Measurements from ENCODE around the gene TMEM250.

Gene TMEM250

DNA sequence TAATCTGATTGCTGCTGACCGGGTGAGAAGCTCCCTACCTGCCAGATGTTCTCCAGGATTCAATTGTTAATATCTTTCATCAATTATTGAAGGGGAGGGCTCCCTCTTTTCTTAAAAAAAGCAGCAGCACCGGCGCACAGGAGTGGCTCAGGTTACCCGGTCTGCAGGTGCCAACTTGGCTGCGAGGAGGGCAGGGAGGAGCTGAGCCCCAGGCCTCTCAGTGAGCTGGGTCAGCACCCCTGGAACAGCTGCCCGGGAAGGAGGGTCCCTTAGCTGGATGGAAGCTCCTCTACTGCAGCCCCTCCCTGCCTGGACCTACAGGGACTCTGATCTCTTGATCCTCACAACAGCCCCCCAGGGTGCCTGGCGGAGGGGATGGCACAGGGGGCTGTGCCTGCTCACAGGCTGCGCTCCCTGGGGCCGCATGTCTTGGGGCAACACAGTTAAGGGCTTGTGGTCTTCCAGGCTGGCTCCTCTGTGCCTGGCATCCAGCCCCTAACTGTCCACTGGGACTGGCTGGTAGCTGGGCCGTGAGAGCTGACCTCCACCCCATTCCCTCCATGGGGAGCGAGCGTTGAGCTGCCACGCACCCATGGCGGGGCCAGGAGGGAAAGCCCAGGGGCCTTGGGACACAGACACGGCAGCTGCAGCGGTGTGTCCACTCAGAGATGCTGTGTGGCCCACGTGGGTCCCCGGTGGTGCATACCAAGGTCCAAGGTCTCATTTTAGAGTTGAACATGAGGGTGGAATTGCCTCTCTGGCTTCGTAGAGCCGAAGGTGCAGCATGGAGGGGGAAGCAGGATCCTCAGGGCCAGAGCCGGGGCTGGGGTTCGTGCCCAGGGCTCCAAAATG, 28.6 kb upstream of the TMEM250 start:
- no peak for DNase-seq

DNA sequence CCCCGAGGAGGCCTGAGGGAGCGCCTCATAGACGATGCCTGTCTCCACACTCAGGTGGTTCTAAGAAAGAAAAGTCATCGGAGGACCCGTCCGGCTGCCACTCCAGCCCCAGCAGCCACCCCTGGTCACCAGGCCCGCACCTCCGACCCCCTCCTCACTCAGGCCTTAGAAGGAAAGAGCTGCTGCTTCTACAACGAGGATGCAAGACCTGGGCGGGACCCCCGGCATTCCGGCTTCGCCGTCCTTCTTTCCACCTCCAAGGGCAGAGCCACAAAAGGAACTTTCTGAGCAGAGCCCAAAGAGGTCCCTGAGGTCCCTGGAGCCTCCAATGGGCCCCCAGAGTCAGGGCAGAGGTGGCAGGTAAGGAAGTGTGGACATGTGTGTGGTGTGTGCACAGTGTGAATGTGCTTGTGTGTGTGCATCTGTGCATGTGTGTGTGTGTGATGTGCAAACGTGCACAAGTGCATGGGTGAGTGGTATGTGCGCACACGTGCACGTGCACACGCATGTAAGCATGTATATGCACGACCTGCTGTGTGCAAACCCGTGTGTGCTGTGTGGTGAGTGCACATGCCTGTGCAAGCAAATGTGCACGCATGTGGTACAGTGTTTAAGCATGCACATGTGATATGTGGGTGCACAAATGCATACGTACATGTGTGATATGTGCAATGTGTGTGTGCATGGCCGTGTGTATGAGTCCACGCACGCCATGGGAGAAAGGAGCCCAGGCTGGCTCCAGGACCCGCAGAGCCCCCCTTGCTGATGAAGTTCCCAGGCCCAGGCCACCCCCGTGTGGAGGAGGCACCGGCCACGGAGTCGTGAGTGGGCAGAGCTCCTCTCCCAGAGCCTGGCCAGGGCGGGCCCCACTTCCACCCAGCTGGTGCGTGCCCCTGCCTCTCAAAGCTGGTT, 27.7 kb upstream of the TMEM250 start:
- no peak for DNase-seq

DNA sequence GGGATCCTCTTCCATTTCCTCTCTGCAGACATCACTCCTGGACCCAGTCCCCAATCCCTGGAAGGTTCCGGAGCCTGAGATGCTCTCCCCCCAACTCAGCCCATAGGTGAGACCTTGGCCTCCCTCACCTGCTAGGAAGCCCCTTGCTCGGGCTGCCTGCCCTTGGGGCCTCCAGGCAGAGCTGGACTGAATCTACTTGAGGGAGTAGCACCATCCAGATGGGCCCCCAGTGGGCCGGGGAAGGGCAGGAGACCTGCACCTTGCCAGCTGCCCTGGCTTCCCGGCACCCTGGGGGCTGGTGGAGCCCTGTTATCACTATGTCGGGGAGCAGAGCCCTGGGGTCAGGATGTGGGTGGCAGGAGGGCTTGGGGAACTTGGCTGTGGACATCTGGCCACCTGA, 26.9 kb upstream of the TMEM250 start:
- no peak for DNase-seq

DNA sequence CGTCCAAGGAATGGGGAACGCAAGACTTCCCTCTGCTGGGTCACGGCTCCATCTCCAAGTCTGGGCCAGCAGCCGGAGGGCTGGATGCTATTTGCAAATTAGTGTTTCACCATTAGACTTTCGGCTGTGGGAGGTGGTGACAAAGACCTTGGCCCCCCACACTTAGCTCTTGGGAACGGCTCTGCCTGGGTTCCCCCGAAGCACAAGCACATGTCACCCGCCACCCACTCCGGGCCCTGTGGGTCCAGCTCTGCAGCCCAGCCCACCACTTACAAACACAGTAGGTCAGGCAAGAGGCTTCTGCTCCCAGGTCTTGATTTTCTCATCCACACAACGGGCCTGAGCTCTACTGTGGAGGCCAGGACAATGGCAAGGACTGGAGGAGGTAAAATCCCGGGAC, 25.8 kb upstream of the TMEM250 start:
- no peak for DNase-seq

DNA sequence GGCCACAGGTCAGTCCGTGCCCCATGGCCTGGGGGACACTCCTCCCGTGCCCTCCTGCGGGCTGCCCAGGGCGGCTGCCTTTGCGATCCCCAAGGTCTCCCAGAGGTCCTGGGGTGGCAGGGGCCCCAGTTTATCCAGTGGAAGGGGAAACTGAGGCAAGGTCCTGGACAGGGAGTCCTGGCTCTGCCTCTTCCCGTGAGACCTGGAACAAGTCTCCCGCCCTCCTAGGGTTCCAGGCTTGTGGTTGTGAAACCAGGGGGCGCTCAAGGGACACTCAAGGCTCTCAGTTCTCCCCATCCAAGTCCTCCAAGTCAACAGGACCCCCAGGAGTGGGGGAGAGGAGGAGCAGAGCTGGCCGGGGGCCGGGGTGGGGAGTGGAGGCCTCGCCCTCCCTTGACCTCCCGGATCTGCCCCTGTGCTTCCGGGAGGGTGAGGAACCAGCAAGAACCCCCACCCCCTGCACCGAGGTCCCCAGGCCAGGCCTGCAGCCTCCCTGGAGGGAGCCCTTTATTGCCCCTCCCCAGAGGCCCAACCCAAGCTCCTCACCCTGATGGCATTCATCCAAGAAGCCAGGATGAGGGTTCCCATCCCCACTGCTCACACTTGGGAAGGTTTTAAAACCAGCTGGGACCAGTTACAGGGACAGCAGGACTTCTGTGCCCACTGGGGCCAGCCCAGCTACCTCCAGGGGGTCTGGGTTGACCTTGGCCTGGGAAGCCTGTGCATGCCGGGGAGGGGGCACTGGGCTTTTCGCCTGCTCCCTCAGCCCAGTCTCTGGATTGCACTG, 24.7 kb upstream of the TMEM250 start:
- peak; percentile 28 for DNase-seq

DNA sequence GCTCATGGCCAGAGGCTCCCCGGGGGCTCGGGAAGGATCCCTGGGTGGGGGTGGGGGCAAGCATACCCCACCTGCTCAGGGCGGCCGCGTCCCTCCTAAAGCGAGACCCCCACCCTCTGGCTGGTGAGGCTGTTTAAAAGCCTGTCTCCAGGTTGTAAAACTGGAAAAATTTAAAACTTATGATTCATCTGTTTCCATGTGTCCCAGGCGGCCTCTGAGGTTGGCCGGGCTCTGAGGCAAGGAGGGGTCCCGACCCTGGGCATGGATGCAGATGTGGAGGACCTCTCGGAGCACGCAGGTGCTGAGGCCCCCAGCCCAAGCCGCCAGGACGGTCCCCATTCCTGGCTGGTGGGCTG, 24.2 kb upstream of the TMEM250 start:
- no peak for DNase-seq

DNA sequence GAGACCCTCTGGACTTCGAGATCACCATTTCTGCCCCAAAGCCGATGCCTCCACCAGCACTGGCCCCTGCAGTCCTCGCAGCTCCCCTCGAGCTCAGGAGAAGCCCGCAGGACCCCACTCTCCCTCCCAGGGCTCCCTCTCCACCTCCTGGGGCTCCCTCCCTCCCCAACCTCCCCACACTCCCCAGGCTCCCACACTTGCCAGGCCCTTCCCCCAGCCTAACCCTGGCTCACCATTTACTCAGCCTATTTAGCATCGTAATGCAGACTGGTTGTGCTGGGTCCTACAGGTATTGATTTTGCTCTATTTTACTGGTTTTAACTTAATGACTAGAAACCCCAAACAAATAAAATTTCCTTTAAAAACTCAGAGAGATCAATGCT, 23.7 kb upstream of the TMEM250 start:
- no peak for DNase-seq

DNA sequence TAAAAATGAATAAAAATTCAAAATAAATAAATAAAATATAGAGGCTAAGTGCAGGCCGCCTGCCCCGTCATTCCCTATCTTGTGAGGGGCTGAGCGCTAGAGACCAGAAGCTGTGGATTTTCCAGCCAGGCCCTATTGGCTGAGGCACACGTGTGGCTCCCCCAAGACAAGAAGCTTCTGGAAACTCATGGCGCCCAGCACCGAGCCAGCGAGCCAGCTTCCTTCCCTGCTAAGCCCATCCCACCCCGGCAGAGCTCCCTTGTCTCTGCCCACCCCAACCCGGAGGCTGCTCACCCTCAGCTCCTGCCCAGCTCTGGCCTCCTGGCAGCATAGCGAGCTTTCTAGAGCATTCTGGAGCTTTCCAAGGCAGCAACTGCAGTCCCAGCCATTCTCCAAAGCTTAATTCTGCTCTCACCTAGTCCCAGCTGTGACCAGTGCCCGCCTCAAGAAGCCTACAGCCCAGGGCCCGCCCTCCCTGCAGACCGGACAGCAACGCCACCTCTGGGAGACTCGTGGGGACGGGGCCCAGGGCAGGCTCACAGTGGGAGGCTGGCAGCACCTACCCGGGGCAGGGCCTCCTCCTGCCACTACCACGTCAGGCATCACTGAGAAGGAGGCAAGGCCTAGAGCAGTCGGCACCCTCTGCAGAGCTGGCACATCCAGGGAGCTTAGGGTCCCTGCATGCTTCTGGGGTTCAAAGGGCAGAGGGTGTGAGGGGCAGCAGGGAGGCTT, 23.2 kb upstream of the TMEM250 start:
- DNase-seq = no peak

DNA sequence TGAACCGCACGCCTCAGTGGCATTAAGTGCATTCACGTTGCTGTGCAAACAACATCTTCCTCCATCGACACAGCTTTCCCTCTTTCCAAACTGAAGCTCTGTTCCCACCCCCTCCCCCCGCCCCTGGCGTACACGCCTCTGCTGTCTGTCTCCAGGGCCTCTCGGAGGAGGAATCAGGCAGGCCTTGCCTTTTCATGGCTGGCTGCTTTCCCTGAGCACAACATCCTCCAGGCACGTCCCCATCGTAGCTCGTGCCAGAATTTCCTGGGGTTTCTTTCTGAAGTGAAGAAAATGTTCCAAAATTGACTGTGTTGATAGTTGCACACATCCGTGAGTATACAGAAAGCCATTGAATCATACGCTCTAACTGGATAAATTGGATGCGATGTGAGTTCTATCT, 22.3 kb upstream of the TMEM250 start:
- DNase-seq = no peak

DNA sequence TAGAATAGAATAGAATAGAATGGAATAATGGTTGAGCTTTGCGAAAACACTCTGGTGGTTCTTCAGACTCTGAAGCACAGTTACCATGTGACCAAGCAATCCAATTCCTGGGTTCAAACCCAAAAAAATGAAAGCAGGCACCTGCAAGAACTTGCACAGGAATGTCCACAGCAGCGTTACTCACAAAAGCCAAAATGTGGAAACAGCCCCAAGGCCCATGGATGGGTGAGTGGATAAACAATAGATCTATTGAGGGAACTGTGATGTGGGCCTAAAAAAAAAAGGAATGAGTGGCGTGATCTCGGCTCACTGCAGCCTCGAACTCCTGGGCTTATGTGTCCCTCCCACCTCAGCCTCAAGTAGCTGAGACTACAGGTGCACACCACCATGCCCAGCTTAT, 21.4 kb upstream of the TMEM250 start:
- no peak for DNase-seq

DNA sequence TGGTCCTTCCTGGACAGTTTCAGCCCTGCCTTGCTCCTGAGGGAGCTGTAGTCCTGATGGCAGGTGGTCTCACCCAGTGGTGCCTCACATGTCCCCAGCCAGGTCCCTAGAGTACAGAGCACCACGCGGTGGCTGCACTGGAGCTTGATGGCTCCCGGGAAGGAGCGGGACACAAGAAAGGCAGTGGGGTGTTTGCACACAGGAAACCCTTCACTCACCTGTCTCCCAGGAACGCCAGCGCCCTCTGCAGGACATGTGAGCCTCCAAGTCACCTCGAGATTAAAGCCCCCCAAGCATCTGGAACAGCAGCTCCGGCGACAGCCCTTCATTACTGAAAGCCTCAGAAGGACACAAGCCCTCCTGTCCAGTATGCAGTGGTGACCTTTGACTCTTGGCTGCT, 19.9 kb upstream of the TMEM250 start:
- peak; percentile 25 for DNase-seq

DNA sequence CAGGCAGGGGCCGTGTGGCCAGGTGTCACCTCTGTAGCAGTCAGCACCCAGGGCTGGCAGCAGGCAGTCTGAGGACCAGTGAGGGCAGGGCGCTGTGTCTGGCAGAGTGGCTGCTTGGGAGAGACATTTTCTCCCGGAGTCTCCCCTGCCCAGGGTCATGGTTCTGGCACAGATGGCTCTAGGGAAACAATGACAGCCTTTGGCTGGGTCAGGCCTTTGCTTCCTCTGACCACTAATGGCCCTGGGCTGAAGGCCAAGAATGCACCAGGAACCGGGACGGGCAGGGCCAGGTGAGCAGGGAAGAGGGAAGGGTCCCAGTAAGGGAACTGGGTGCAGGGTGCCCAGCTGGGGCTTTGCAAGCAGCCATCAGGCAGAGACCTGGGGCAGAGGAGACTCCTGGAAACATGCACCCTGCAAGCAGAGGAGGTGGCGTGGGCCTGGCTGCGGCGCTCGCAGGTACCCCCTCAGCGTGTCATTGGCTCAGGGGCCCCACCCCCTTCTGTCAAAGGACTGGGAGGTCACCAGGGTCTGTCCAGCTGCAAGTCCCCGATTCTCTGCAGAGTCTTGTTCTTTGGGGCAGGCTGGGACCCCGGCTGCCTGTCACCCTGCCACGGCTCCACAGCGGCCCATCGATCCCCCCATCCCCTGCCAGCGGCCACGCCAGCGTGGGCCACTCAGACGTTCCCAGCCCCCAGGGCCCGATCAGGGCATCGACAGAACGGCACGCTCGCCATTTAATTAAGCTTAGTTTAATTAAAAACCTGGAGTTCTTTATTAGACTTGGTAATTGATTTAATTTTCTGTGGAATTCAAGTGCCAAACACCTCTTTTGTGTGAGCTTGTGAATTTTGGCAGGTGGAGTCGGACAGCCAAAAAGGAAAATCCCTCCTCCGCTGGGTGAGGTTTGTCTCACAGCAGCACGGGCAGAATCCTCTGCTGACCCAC, 18.9 kb upstream of the TMEM250 start:
- DNase-seq = no peak

DNA sequence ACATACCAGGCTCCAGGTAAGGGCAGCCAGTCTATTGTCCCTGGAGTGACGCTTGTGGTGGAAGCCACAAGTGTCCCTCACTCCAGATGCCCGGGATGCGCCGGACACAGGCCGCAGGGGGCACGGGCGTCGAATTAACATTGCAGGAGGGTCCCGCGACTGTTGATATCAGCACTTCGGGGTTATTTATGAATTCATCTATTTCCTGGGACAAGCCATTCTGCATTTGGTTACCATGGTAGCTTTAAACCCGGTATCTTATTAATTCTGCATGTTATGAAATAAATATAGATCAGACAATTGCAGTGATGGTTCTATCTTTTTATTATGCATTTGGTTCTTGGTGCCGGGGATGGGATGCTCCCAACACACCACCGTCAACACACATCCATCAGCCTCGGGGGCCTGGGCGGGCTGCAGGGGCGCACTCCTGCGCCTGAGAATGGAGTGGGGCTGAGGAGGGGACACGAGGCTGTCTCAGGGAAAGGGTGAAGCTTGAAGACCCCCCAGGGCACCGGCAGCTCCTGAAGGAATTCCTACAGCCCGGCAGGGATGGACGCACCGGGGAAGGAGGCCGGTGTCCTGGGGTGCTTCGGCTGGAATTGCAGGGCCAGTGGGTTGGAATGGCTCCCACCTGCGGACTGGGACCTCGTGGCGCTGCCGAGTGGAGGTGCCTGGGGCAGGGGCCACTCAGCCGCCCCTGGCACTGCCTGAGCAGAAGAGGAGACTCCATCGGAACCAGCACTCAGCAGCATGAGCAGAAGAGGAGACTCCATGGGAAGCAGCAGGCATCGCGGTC, 17.7 kb upstream of the TMEM250 start:
- DNase-seq = no peak

DNA sequence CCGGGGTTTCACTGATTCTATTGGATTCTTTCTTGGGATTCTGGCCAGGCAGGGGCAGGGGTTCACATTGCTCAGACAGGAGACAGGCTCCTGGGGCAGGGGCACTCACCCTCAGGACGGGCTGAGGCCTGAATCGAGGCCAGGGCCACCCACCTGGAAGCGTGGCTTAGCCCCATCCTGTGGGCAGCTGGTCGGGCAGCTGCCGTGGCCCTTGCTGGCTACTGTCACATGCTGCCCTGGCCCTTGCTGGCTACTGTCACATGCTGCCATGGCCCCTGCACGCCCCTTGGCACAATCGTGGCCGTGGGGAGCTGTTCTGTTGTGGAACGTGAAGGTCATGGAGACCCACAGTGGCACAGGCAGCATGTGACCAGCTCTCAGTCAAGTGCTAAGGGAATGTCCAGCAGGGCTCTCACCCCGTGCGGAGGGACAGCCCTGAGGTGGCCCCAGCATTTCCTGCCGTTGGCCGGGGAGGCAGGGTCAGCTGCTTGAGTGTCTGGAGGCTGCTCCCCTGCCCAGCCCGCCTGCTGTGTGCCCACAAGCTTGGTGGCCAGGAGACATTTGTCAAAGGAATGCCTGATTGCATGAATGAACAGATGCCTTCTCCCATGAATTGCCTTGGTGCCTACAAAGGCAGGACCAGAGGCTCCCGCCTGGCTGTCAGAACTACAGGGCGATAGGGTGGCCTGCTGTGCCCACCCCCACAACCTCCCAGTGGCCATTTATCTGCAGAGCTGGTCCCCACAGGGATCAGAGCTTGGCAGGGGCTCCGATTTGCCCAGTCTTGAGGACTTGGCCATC, 16.9 kb upstream of the TMEM250 start:
- DNase-seq = no peak

DNA sequence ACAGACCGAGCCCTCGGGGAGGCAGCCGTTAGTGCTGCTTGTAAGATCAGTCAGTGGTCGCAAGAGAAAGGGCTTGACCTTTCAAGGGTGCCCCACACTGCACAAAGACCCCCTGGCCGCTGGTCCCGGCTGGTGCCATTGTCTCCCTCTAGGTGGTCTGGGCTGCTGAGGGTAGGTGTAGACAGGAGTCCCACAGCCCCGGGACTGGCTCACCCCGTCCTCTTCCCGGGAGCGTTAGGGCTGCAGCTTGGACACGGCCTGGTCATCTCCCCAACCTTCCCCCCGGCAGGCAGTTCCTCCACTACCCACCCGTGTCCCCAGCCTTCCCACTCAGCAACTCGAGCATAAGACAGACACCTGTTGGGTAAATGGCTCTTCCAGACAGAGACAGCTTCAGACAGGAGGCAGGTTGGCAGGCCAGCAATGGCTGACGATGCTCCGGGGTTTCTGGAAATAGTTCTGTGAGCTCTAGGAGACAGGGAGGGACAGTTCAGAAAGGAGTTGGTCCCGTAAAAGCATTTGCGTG, 15.3 kb upstream of the TMEM250 start:
- DNase-seq = no peak

DNA sequence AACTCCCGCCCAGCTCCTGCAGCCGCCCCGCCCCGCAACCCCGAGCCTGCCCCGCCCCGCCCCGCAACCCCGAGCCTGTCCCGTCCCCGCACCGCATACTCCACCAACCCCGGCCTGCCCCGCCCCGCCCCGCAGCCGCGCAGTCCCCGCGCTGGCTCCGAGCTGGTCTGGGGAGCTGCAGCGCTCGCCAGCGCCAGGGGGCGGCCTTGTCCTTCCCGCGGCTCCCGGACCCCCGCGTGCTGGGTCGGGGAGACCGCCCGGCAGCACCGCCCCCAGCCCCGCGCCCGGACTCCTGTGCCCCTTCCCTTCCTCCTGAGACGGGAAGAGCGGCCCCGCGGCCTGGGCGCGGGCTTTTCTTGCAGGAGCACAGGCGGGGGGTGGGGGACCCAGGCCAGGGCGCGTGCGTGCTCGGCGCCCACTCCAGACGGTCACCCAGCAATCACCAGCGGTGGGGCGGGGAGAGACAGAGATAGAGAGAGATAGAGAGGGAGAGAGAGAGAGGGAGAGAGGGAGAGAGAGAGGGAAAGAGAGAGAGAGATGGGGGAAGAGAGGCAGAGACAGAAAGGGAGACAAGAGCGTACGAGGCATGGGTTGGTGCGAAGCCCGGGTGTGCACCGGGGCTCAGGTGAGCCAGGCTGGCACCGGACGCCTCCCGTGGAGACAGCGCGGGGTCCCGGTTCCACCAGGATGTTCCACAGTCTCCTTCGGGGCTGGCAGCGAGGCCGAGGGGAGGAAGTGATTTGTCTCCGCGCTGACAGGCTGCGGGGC, 14.7 kb upstream of the TMEM250 start:
- DNase-seq = peak; percentile 17

DNA sequence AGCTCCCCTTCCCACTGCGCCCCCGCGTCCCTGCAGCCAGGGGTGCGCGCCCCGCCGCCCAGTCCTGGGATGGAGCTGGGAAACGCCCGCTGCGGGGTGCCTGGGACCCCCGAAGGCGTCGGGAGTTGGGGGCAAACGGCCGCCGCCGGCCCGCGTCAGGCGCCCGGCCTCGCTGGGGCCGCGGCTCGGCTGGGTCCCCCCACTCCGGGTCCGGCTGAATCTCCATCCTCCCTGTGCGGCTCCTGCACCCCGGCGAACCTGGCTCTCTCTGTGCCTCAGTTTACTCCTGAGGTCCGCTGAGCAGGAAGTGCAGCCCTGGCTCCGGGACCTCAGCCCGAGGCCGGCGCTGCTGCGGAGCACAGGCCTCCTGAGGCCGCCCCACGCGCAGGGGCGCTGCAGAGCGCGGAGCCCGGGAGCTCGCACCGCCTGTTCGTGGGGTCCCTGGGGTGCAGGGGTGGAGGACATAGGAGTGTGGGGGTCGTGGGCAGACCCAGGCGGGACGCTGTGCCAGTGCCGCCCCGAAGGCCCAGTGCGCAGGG, 13.9 kb upstream of the TMEM250 start:
- no peak for DNase-seq
